Hippocampal formation (tissue), 2 donors: ENCODE measurements around the gene PDZD2.

Experiments used
- DNase-seq, 2 donors: peaks; one replicate each; lab custom pipeline; 2025; lab: John Stamatoyannopoulos, UW

Gene PDZD2

DNA sequence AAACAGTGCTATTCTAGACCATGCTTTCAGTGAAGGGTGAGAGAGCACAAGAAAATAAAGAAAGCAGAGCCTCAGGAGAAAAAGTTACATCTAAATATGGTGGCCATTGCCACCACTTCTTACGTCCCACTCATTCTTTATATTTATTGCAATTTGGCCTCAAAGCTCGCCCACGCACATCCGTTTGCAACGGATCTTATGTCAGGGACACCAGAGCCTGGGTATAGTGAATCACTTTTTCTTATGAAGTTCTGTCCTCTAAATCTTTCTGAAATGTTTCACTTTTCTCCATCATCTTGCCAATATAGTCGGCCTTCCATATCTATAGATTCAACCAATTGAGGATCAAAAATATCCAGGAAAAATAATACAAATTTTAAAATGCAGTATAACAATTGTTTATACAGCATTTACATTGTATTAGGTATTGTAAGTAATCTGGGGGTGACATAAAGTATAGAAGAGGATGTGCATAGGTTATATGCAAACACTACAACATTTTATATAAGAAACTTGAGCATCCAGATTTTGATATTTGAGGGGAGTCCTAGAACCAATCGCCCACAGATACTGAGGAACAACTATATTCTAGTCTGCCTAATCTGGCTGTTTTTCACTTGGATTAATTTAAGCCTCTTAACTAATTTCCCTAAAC is 500.0 kb downstream of the PDZD2 start:
- DNase-seq = no peak

DNA sequence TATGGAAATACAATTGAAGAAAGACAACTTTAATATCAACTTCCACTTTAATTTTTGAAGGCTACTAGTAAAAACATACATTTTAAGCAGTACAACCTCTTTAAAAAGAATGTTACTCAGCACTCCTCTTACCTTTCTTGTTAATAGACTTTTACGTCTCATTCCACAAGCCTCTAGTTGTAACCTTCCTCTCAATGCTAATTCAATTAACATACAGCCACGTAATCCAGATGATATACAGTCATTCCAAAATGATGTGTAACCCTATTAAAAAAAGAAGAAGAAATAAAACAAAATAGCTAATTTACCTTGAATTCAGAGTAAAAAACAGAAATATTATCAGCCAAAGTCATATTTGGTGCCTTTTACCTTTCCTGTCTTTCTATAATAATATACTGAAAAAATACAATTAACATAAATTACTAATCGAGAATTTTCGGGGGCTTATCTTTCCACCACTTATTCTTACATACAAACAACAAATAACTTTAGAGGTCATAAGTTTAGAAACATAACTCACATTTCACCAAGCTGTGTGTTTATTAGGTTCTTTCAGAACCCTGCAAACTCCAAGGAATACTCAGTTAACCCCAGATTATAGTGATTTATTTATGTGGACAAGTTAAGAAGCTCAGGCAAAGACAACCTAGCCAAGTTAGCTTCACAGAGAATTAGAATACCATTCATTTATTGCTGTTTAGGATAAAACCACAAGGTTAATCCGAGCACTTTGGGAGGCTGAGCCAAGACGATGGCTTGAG is 504.9 kb downstream of the PDZD2 start:
- DNase-seq = no peak

GRCh38 chr5:32144378-32145207 is 505.7 kb downstream of the PDZD2 start:
- DNase-seq = peak in 1 of 2 donors; percentile 1

DNA sequence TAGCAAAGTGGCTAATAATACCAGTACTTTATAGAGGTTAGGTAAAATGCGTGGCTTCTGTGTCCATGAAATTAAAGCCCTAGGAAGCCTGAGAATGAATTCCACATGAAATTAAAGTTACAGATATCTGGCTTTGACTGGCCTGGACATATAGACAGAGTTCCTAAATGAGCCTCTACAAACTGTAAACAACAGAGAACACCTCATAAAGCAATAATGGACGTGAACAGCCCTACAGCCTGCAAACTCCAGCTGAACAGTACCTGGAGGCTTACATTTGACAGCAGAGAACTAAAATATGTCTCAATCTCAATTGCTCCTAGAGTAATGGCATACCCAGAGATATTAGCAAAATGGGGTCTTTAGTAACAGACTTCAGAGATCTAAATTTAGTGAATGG is 506.4 kb downstream of the PDZD2 start:
- DNase-seq = no peak

DNA sequence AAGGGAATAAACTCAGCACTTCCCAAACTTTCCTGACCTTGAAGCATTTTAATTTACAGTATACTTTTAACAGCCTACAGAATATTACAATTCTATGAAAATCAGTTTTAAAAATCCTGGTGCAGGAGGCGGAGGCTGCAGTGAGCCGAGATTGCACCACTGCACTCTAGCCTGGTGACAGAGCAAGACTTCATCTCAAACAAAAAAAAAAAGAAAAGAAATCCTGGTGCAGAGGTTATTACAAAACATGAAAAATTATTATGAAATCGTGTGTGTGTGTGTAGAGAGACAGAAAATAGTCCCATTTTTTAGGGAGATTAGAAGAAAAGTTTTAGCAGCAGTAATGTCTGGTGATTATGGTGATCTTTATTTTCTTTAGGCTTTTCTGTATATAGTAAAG is 508.3 kb downstream of the PDZD2 start:
- no peak for DNase-seq

GRCh38 chr5:32147959-32148358 is 509.0 kb downstream of the PDZD2 start:
- DNase-seq = no peak

DNA sequence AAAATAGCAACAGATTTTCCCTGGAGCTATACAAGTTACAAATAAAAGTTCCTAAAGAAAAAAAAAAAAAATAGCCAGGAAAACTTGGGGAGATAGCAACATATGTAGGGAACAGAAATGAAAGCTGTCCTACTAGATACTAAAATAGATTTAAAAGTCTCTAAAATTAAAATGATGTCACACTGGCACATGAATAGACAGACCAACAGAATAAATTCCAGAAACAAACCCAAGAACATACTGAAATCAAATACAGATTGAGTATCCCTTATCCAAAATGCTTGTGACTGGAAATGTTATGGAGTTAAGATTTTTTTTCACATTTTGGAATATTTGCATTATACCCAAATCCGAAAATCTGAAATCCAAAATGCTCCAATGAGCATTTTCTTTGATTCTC is 511.4 kb downstream of the PDZD2 start:
- DNase-seq = no peak

- DNase-seq = no peak
Observed at GRCh38 chr5:32151198-32151597, 512.3 kb downstream of the PDZD2 start.

DNA sequence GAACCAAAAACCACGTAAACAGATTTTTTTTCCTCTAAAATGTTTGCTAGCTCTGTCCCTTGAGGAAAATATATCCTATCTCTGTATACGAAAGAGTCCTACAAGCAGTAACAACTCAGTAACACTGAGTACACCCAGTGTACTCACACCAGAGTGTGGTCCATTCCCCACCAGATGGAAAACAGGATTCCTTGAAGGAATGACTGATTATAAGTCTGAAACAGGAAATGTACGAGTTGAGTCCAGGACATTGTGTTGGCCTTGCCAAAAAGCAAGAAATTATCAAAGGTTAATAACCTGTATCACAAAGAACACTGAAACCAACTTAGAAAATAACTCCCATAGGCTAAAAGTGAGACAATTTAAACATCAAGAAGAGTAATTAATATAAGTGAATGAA is 514.8 kb downstream of the PDZD2 start:
- no peak for DNase-seq

- no peak for DNase-seq
Observed at GRCh38 chr5:32155211-32155610, 516.3 kb downstream of the PDZD2 start.

GRCh38 chr5:32156635-32157034 is 517.7 kb downstream of the PDZD2 start:
- no peak for DNase-seq

- DNase-seq = no peak
Observed at GRCh38 chr5:32157078-32157477, 518.1 kb downstream of the PDZD2 start.

DNA sequence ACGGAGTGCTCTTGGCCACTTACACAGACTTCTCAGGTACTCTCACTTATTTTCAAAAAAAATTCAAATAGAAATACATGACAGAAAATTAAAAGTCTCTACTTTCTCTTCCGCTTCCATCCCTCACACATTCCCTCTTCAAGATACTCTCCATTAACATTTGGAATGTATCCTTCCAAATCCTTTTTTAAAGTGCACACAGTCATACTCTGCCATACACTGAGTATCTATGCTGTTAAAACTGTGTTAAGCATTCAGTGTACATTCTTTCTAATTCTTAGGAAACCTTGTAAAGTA is 519.7 kb downstream of the PDZD2 start:
- no peak for DNase-seq

GRCh38 chr5:32159328-32160072 is 520.6 kb downstream of the PDZD2 start:
- no peak for DNase-seq

GRCh38 chr5:32160228-32160627 is 521.3 kb downstream of the PDZD2 start:
- no peak for DNase-seq
